GM19468 (cell line): ENCODE data around the gene ZDHHC22.

ENCODE experiments used
- ATAC-seq: cut with Tn5 transposase; IDR thresholded peaks from one replicate; pipeline ENCODE4 v1.9.1; 2021; ENCODE audit warnings: mild to moderate bottlenecking, moderate library complexity, moderate number of reproducible peaks; ENCODE audit not compliant: unreplicated experiment; ENCODE audit errors: extremely low read depth

ZDHHC22 gene

DNA sequence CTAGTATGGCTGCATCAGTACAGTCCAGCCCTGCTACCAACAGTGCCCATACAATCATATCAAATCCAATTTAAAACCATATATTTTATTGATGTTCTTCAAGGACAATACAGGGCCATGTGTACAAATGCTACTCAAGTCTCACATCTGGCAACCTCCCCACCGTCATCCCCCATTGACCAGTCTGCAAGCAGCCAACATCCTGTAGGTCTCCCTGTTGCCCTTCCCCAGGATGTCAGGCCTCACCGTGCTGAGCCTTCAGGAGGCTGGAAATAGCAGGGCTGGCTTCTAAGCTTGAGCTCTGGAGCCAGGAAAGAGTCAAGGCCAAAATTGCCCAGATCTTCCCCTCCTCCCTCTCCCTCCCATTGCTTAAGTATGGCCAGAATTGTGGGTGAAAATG is 10.4 kb downstream of the ZDHHC22 start:
- ATAC-seq = no peak

DNA sequence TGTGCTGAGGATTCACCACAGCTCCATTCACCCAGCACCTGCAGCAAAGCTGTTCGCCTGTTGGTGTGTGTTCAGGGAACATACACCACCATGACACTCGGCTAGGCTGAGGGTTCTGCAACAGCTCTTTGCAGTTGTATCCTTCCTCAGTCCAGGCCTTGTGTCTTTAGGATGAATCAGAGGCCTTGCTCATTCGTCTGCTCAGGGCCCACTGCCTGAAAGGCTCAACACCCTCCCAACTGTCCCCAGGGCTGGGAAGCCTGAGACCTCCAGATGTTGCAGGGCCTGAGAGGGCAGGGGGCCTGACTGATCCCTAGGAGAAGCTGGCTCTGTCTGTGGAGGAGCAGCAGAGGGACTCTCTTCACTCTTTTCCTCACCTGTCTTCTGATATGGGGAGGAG is 11.2 kb downstream of the ZDHHC22 start:
- no peak for ATAC-seq

DNA sequence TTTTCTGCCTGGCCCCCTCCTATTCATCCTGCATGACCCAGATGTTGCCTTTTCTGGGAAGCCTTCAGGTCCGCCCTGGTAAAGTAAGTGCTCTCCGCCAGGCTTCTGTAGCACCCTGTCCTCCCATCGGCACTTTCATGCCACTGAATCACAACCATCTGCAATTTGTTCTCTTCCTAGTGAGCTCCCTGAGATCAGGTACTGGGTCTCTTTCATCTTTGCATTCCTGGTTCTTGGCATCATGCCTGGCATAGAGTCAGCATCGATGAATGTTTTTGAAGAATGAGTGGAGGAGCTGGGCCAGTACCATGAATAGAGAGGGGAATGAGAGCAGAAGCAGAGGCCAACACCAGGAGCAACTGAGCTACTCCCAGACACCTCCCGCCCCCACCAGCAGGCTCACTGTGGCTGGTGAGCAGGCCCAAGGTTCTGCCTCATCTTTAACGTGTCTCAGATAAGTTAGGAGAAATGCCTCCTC is 13.1 kb downstream of the ZDHHC22 start:
- no peak for ATAC-seq

DNA sequence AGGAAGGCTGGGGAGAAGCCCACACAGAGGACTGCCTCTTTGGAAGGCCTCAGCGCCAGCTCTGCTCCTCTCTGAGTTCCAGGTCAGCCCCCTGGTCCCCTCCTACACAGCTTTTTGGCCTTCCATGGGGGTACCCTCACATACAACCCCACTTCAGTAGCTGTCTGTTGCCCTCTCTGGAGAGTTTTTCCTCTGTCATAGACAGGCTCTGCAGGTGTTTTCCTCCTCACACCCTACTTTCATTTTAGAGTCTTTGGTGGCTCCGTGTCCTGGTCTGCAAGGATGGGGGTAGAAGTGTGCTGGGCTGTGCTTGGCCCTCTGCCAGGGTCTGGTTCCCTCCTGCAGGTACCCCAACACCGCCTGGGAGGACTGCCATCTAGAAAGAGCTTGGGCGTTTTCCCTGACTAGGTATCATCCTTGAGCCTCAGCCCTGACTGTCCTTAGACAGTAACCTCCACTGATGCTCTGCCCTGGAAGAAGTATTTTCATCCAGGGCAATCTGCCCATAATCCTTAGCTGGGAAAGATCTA is 15.1 kb downstream of the ZDHHC22 start:
- no peak for ATAC-seq

DNA sequence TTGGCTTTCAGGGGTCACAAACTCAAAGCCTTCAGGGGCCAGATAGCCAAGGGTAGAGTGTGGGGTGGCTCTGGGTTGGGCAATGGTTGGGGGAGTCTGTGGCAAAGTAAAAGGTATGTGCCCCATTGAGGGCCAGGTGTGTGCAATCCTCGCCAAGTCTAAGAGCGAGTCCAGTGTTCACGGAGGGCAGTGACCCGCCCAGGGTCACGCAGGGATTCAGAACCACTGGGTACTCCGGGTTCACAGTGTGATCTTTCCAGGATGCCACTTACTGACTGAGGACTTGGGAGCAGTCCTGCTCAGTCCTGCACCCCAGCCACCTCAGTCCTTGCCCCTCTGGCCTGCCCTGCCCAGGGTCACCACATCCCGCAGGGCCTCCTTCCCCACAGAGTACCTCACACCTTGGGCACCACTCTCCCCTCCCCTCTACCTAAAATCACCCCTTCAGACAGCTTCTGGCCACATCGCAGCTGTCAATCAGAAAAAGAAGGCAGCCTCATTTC is 15.7 kb downstream of the ZDHHC22 start:
- no peak for ATAC-seq

DNA sequence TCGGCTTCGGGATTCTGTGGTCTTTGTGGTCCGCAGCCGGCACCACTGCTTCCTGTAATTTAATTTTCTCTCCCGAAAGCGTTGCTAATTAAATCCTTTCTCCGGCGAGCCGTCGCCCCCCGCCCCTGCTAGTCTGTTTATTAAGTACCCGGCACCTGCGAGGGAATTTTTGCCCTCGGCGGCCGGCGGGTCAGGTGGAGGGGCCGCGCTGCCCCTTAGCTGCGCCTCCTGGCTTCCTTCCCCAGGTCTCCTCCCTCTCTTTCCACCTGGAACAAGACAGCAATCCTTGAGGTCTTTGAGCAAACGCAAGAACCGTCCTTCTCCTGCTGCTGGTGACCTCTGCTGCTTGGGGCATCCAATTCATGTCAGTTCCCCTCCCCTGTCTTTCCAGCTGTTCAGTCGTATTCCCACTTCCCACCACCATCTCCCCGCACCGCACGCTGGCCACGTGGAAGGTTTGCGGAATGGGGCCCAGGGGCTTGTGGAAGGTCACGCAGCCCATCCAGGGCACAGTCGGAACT is 16.2 kb downstream of the ZDHHC22 start:
- no peak for ATAC-seq

DNA sequence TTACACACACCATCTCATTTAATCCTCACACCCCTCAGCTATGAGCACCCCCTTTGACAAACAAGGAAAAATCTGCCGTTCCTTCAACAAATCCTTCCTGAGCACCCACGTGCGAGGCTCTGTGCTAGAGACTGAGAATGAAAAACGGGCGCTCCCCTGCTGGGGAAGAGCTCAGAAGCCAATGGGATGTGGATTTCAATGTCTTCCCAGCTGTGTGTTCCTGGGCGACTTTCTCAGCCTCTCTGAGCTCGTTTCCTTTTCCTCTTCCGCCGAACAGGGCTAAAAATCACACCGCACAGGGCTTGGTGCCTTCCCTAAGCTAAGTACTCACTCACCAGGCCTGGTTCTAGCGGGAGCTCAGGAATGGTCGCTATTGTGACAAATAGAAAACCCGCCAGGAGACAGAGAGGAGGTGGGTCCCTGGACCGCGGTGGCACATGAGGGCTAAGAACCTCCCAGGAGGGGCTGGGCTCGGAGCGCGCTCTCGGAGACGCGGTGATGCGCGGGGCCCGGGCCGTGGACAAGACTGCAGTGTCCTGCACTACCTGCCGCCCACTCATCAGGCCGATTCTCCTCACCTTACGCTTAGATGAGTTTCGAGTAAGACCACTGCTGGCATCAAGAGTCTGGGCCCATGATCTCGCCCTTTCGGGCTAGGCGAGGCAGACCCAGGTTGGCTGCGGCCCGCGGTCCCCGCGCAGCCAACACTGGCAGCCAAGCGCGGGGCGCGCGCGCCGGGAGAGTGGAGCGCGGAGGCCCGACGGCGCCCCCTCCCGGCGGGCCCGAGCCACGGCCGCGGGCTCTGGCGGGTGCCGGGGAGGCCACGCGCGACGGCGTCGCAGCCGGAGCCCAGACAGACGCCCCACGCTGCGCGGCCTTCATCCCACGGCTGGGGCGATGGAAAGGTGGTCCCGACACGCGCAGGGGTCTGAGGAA is 17.0 kb downstream of the ZDHHC22 start:
- no peak for ATAC-seq

DNA sequence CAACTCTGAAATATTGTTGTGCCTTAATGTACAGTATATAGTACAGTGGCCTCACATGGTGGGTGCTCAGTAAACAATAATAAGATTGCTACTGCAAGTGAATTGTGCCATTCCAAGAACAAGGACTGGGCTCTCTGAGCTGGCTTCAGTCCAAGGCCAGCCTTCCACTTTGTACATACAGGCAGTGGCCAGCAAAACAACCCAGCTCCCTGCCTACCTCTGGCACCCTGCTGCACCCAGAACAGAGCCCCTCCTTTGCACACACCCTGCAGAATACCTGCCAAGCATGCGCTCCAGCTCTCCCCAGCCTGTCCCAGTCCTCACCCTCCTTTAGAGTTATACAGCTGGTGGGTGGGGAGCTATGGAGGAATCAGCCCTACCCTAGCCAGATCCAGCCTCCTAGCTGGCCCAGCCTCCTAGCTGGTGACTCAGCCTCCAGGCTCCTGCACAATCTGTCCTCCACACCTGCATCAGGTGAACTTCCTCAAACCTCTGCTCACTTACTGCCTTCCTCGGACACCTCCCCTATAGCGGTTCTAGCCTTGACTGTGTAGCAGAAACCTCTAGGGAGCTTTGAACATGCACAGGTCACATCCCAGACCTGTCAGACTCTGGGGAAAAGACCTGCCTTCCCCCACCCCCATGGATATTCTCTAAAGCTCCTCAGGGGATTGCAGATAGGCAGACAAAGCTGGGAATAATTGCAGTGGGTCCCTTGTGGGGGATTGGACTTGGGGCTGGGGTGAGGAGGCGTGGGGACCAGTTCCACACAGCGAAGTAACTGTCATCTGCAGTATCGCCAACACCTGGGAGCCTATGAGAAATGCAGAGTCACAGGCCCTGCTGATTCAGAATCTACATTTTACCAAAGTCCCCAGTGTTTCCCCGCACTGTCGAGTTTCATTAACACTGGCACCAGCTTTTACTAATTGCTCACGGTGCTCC is 17.9 kb downstream of the ZDHHC22 start:
- no peak for ATAC-seq

DNA sequence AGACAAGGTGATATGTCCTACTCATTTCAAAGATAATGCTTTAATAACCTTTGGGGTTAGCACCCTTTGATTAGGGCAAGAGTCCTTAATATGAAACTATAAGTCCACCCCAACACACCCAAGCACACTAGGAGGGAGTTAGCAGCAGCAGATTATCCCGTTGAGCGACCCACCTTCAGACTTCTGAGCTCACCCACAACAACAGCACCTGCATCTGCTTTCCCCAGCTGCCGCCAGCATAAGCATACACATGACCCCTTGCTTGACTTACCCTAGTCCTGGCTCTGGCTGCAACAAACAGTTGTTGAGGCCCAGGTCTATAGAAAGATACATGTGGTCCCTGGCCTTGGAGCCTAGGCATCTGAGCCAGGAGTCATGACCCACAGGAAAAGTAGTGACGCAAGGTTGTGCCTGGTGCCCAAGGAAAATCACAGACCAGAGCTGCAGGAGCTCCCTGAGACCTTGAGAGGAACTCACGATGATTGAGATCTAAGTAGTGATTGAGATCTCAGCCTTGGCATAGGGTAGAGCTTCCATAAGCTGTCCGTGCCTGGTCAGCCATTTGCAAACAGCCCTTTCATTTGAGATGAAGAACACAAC is 19.0 kb downstream of the ZDHHC22 start:
- no peak for ATAC-seq

DNA sequence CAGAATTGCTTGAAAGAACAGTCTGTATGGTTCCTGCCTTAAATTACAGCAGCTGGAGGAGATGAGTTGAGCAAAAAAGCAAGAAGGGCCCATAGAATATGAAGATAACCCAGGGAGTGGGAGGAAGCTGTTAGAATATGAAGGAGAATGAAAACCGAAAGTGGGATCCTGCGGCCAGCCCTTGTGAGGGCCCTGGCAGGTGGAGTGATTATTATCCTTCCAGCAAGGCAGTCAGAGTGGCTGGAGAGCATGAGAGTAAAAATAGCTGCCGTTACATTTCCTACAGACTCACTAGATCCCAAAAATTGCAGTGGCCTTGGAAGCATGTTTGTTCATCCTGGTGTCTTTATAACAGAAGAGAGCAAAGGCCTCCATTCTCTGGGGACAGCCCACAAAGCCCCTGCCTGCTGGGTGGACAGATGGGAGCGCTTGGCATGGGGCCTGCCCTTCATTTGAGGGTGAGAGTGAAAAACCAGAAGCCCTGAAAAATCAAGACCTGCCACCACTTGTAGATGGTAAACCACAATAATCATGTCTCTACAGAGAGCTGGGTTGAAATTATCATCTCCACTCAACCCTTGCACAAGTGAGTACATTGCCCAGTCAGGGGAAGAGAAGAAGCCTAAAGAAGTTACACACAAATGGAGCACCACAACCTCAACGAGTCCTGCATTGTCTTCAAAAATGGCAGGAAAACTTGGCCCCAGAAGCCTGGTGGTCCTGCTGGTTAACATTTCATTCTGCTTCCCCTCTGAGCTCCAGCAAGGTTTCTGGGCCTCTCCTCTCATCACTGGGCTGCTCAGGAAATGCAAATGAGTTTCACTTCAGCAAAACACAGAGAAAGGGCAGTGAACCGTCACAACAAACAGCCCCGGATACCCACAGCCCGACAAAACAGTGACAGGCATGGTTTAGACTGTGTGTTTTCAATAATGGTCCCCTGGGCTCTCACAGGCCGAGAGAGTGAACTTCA is 20.5 kb downstream of the ZDHHC22 start:
- peak; percentile 74 for ATAC-seq

DNA sequence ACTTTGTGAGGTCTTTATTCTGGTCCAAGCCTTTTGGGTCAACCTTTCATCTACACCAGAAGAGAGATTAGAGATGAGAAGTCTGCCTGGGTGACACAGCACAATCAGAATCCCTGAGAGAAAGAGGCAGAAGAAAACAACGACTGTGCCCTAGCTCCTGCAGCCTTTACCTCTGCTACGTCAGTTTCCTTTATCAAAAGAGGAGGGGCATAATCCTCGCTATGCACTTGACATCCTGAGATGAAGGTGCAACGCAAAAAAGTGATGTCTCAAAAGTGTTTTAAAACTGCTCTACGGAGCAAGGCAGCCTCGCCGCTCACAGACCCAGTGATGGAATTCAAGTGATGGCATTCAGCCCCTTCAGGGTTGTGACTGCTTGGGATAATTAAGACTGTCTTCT is 21.7 kb downstream of the ZDHHC22 start:
- no peak for ATAC-seq

DNA sequence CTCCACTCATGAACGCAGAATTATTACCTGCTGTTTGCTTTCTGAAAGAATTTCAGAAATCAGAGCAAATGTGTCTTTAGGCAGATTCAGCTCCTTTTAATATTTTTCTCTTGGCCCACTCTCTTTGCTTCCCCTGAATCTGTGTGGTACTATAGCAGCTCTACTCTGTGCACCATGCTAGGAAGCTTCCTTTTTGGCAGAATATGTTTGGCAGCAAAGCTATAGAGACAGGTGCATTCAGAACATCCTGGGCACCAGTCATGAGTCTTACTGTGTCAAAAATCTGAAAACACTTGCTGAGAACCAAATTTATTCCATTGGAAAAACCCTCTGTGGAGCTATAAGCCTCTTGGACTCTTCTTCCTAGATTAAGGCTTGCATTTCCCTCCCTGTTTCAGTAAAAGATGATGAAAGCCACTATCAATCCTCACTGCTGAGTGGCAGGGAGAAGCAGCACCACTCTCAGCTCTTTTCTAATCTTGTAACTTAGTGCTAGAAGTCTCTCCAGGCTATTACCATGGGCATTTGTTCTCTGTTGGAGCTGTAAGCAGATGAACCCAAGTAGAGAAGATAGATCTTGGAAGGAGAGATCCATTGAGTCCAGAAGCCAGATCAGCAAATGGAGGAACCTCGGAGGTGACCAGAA is 25.3 kb downstream of the ZDHHC22 start:
- ATAC-seq = no peak

DNA sequence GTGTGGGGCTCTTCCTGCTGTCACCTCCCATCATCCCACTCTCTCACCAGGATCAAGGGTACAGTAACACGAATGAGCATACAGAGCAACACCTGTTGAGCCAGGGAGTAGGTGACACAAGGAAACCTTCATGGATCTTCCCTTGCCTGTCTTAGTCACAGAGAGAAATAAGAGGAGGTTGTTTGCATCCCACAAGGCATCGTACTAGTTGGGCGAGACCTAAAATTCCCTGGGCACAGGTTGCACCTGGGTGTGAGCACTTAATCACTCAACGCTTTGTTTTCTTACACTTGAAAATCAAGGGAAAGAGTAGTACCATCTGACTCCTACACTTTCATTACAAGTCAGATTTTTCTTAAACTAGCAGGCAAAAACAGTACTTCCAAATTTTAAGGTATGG is 27.0 kb downstream of the ZDHHC22 start:
- ATAC-seq = no peak

DNA sequence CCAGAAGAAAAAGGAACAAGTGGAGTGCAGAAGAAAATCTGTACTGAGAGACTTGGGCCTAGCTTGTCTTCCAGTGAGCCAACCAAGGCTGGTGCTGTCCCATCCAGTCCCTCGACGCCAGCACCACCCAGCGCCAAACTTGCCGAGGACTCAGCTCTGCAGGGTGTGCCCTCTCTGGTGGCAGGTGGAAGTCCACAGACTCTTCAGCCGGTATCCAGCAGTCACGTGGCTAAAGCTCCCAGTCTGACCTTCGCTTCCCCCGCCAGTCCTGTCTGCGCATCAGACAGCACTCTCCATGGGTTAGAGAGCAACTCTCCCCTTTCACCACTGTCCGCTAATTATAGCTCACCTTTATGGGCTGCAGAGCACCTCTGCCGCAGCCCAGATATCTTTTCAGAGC is 27.9 kb downstream of the ZDHHC22 start:
- no peak for ATAC-seq

DNA sequence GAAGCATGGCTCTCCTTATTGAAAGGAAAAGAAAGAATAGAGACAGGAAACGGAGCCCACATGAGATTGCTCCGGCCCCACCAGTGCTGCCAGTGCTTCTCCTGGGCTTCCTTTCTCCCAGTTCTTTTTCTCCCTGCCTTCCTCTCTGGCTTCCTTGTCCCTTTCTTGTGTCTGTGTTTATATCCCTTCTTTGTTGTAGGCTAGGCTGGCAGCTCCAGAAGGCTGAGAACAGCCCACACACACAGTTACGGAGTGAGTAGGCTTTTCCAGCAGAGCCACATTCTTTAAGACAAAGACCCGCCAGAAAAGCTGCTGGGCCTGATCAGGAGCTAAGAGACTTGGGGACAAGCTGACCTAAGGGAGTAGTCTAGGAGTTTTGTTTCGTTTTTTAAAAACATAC is 30.6 kb downstream of the ZDHHC22 start:
- ATAC-seq = no peak

DNA sequence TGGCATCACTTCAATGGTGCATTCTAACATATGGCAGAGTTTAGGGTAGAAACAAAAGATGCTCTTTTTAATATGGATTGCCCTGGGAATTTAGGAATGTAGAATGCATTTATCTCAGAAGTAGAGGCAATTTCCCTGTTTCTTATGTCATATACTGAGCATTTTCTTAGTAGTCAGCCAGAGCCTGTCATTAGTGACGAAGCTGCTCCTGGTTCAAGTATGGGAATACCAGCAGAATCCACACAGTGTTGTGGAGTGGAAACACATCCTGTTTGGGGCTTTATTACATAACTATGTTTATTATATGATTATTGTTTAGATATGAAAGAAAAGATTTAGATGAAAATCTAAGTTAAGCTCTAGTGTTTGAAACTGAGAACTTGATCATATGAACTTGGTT is 31.3 kb downstream of the ZDHHC22 start:
- ATAC-seq = no peak

DNA sequence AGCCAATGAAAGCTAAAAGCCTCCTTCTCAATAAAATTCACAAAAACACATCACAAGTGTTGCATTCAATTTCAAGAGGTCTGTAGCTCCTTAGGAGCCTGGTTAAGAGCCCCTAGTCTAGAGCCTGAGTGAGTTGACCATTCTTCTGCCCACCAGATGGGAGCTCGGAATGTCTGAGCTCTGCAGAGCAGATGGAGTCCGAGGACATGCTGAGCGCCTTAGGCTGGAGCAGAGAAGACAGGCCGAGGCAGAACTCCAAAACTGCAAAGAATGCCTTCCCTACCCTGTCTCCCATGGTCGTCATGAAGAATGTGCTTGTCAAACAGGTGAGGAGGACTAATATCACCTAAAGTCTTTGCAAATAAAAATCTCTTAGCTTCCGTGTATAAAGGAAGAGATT is 31.9 kb downstream of the ZDHHC22 start:
- ATAC-seq = no peak

DNA sequence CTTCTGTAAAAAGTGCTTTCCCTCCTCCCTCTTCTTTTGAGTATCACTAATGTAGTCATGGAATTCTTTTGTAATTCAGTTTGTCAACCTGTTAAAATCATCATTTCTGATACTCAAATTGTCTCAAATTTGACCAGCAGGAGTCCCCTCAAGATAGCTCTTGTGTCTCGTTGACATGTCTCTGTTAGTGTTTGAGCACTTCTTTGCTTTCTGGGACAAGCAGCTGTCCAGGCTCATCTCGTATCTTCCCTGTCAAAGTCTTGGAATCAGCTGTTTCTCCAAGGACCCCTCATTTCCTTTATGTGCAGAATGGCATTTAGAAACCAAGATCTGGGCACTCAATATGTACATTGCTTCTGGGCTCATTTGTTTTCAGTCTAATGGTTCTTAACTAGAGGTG is 32.8 kb downstream of the ZDHHC22 start:
- ATAC-seq = no peak
